ENCODE results near the gene PLCB4. TPM values are rescaled to one million over a fixed set of nuclear protein-coding genes. Genes with fewer than 3 reads are reported as not detected.

PLCB4 gene
- polyA plus RNA-seq, 1 of the 3 experiments (the other 2 are of a cell fraction) = 5.5 TPM

GRCh38 chr20:9059931-9060330, 9.0 kb upstream of the PLCB4 start:
- 48% methylated on average over 6 of the region's 6 CpGs for WGBS (ENCODE audit: low lambda C conversion rate)
- Histone ChIP-seq H3K9me2 (no peaks in the 10 kb centered on the region), H3K4me1 (ENCODE audit: control insufficient read depth in 1 of 2, insufficient read depth in 2 of 2, low read depth in 1 of 2, low read length in 1 of 2) (no peaks in the 10 kb centered on the region), H3K27me3 (ENCODE audit: insufficient read depth) (no peaks in the 10 kb centered on the region), H4K20me1 (ENCODE audit: insufficient read depth) (no peaks in the 10 kb centered on the region), H3F3A (replicated peaks; ENCODE audit: insufficient read depth) (no peaks in the 10 kb centered on the region), H3K79me2 (ENCODE audit: insufficient read depth) (no peaks in the 10 kb centered on the region), H3K9me3 (no peaks in the 10 kb centered on the region), H3K27ac (ENCODE audit: low read depth in 2 of 2, low read length in 1 of 2) (no peak overlapping the region), H3K4me2 (no peak overlapping the region), H2AFZ (ENCODE audit: low read depth) (no peak overlapping the region), H3K4me3 (ENCODE audit: low read depth in 2 of 2, low read length in 1 of 2) (no peak overlapping the region), H3K36me3 (replicated peaks in 1 of 2; ENCODE audit: control insufficient read depth in 1 of 2, insufficient read depth in 2 of 2, low read length in 1 of 2) (no peaks in the 10 kb centered on the region), H3K9ac (no peak overlapping the region)
- ChIA-PET CTCF (no interaction called here), POLR2A (no interaction called here)
- no peak for DNase-seq
- TF ChIP-seq MAX (IDR thresholded peaks at IDR 0.05; ENCODE audit: low read depth) (0 out of 2 replicates have a peak, but pooled peaks have one; percentile 24), RXRA (IDR thresholded peaks at IDR 0.05; ENCODE audit: borderline replicate concordance, low read depth) (peak; percentile 90), MXI1 (IDR thresholded peaks at IDR 0.05; ENCODE audit: low read depth, low read length) (no peak), JUND (IDR thresholded peaks at IDR 0.05) (peak; percentile 71), EZH2phosphoT487 (IDR thresholded peaks at IDR 0.05; ENCODE audit: borderline replicate concordance, low read depth) (no peak), NFIC (IDR thresholded peaks at IDR 0.05; ENCODE audit: borderline replicate concordance) (peak; percentile 8; the same call in 1 of the 2 replicates), FOXM1 (IDR thresholded peaks at IDR 0.05; ENCODE audit: low read depth) (no peak), EP300 (IDR thresholded peaks at IDR 0.05; ENCODE audit: borderline replicate concordance in 1 of 2, low read depth in 1 of 2, low read length in 1 of 2) (peak in 1 of 2 experiments; percentile 26; a peak in 1 of 4 replicates), YY1 (IDR thresholded peaks at IDR 0.05; ENCODE audit: low read depth) (no peak), USF2 (IDR thresholded peaks at IDR 0.05; ENCODE audit: borderline replicate concordance, low read depth, low read length) (no peak), GATA2 (CRISPR knock-in tag; IDR thresholded peaks at IDR 0.05) (no peak), PBX3 (IDR thresholded peaks at IDR 0.05) (no peak), ELF1 (IDR thresholded peaks at IDR 0.05) (no peak), TCF12 (IDR thresholded peaks at IDR 0.05) (peak; percentile 48), TAF1 (IDR thresholded peaks at IDR 0.05; ENCODE audit: borderline replicate concordance, low read depth, low read length) (no peak), FOSL2 (IDR thresholded peaks at IDR 0.05; ENCODE audit: borderline replicate concordance, low read depth) (peak; percentile 89), SMC3 (IDR thresholded peaks at IDR 0.05; ENCODE audit: low read depth, low read length) (no peak), TEAD4 (IDR thresholded peaks at IDR 0.05; ENCODE audit: borderline replicate concordance, insufficient read depth) (no peak)

GRCh38 chr20:9061434-9061833, 7.5 kb upstream of the PLCB4 start:
- Histone ChIP-seq H2AFZ (ENCODE audit: low read depth) (no peak overlapping the region), H3K27ac (ENCODE audit: low read depth in 2 of 2, low read length in 1 of 2) (no peak overlapping the region), H3F3A (replicated peaks; ENCODE audit: insufficient read depth) (no peaks in the 10 kb centered on the region), H3K9me2 (no peaks in the 10 kb centered on the region), H3K4me2 (no peak overlapping the region), H3K9me3 (no peaks in the 10 kb centered on the region), H3K36me3 (replicated peaks in 1 of 2; ENCODE audit: control insufficient read depth in 1 of 2, insufficient read depth in 2 of 2, low read length in 1 of 2) (no peaks in the 10 kb centered on the region), H3K27me3 (ENCODE audit: insufficient read depth) (no peaks in the 10 kb centered on the region), H3K9ac (no peak overlapping the region), H3K4me3 (ENCODE audit: low read depth in 2 of 2, low read length in 1 of 2) (no peak overlapping the region), H3K79me2 (ENCODE audit: insufficient read depth) (no peaks in the 10 kb centered on the region), H4K20me1 (ENCODE audit: insufficient read depth) (no peaks in the 10 kb centered on the region), H3K4me1 (ENCODE audit: control insufficient read depth in 1 of 2, insufficient read depth in 2 of 2, low read depth in 1 of 2, low read length in 1 of 2) (no peaks in the 10 kb centered on the region; a peak in 1 of 4 replicates)
- ChIA-PET POLR2A (no interaction called here), CTCF (no interaction called here)
- 89% methylated on average over 1 of the region's 1 CpG for WGBS (ENCODE audit: low lambda C conversion rate)
- DNase-seq = no peak
- TF ChIP-seq ZBTB33 (IDR thresholded peaks at IDR 0.05; ENCODE audit: borderline replicate concordance, low read depth) = no peak
- no peak for TF ChIP-seq FOSL2 (IDR thresholded peaks at IDR 0.05; ENCODE audit: borderline replicate concordance, low read depth)
- TF ChIP-seq GATA2 (CRISPR knock-in tag; IDR thresholded peaks at IDR 0.05) = no peak
- TF ChIP-seq RCOR1 (IDR thresholded peaks at IDR 0.05; ENCODE audit: low read length) = no peak
- TF ChIP-seq MEF2A (IDR thresholded peaks at IDR 0.05; ENCODE audit: borderline replicate concordance, low read depth) = no peak
- TF ChIP-seq MXI1 (IDR thresholded peaks at IDR 0.05; ENCODE audit: low read depth, low read length) = no peak
- no peak for TF ChIP-seq MAX (IDR thresholded peaks at IDR 0.05; ENCODE audit: low read depth)
- no peak for TF ChIP-seq CTCF (IDR thresholded peaks at IDR 0.05)
- TF ChIP-seq CHD2 (IDR thresholded peaks at IDR 0.05; ENCODE audit: low read length, partially characterized antibody) = no peak
- no peak for TF ChIP-seq NRF1 (IDR thresholded peaks at IDR 0.05; ENCODE audit: low read depth, low read length)
- TF ChIP-seq TCF12 (IDR thresholded peaks at IDR 0.05) = no peak
- no peak for TF ChIP-seq JUND (IDR thresholded peaks at IDR 0.05)

Data from SK-N-SH (cell line).